ENCODE measurements around the gene CFAP161.

- TF ChIP-seq CTCF (IDR thresholded peaks at IDR 0.05) (peak in 3 of 4 experiments; percentile 30 to 52 (median 49)), POLR2A (IDR thresholded peaks at IDR 0.05) (no peak), POLR2AphosphoS5 (IDR thresholded peaks at IDR 0.05) (peak; percentile 63)
Measured at GRCh38 chr15:81155375-81156218, 21.5 kb downstream of the CFAP161 start.
